Mucosa of rectum (tissue), 2 donors: ENCODE measurements around the gene PCDHA1.

ENCODE experiments used
- H3K27ac ChIP-seq, 2 donors: one replicate each; pipeline ENCODE4 v1.7.0; 2013; ENCODE audit warnings: inconsistent platforms in 2 of 2, low read depth in 2 of 2, low read length in 2 of 2
- H3K27me3 ChIP-seq, 2 donors: one replicate each; pipeline ENCODE4 v1.7.0; 2013; ENCODE audit warnings: low read length in 2 of 2; ENCODE audit not compliant: control insufficient read depth in 2 of 2, insufficient read depth in 2 of 2
- H3K36me3 ChIP-seq, 2 donors: one replicate each; pipeline ENCODE4 v1.7.0; 2013; ENCODE audit warnings: low read length in 2 of 2; ENCODE audit not compliant: control insufficient read depth in 2 of 2, insufficient read depth in 2 of 2
- H3K4me1 ChIP-seq, 2 donors: one replicate each; pipeline ENCODE4 v1.7.0; 2013; ENCODE audit warnings: low read length in 2 of 2, mild to moderate bottlenecking in 1 of 2; ENCODE audit not compliant: control insufficient read depth in 2 of 2, insufficient read depth in 2 of 2
- H3K4me3 ChIP-seq, 2 donors: one replicate each; pipeline ENCODE4 v1.7.0; 2013; ENCODE audit warnings: low read length in 2 of 2
- H3K9ac ChIP-seq, 2 donors: one replicate each; pipeline ENCODE4 v1.7.0; 2013; ENCODE audit warnings: low read length in 2 of 2, low read depth in 1 of 2, mild to moderate bottlenecking in 1 of 2
- H3K9me3 ChIP-seq, 2 donors: one replicate each; pipeline ENCODE4 v1.7.0; 2013; ENCODE audit warnings: low read length in 2 of 2; ENCODE audit not compliant: control insufficient read depth in 2 of 2
- donor health status: healthy.
- donor health status: Normal muscosa, but diverticular disease.

PCDHA1 gene

GRCh38 chr5:140989254-140990020, 203.5 kb downstream of the PCDHA1 start:
- Histone ChIP-seq H3K9ac (no peak overlapping the region), H3K4me3 (no peak overlapping the region), H3K36me3 (no peaks in the 10 kb centered on the region), H3K4me1 (no peaks in the 10 kb centered on the region), H3K9me3 (no peaks in the 10 kb centered on the region), H3K27ac (no peak overlapping the region), H3K27me3 (no peaks in the 10 kb centered on the region)

DNA sequence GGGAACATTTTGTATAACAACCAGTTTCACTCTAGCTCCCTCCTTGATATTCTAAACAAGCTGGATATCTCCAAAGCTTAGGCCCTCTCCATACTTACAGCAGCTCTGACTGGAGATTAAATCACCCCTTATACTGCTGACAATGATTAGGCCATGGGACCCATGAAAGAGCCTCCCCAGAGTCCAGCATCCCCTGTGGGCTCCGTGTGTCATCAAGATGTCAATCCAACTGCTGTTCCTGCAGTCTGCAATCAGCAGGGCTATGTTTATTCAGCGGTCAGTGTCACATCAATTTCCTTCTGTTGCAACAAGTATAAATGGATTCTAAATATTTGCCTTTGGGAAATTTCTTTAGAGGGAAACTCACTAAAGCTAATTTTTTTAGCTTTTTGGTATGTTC, 206.9 kb downstream of the PCDHA1 start:
- Histone ChIP-seq H3K9ac (no peak overlapping the region), H3K4me1 (no peaks in the 10 kb centered on the region), H3K9me3 (no peaks in the 10 kb centered on the region), H3K4me3 (no peak overlapping the region), H3K27me3 (no peaks in the 10 kb centered on the region), H3K36me3 (no peaks in the 10 kb centered on the region), H3K27ac (no peak overlapping the region)

DNA sequence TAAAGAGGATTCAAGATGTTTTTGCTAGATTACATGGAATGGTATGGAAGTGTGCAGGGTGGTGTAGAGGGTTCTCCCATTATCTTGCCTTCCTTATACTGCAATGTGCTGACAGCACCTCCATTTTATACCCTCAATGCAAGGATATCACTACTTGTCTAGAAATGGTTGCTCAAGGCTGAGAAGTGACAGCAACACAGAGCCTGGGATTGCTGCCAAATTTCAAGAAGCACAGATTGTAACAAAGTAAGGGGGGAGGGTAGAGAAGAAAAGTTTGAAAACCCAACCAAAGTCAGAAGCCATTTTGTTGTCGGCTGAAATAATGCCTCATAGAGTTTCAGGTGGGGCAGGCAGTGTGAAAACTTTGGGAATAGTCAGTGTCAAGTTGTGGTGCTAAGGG, 210.1 kb downstream of the PCDHA1 start:
- H3K4me3 ChIP-seq, result no peak overlapping the region
- no peak overlapping the region for H3K27ac ChIP-seq
- H3K9me3 ChIP-seq, result no peaks in the 10 kb centered on the region
- no peak overlapping the region for H3K9ac ChIP-seq
- no peaks in the 10 kb centered on the region for H3K4me1 ChIP-seq
- H3K27me3 ChIP-seq, result no peaks in the 10 kb centered on the region
- H3K36me3 ChIP-seq, result no peaks in the 10 kb centered on the region

GRCh38 chr5:140998921-140999410, 213.0 kb downstream of the PCDHA1 start:
- no peak overlapping the region for H3K4me3 ChIP-seq
- no peaks in the 10 kb centered on the region for H3K36me3 ChIP-seq
- H3K27ac ChIP-seq, result no peak overlapping the region
- H3K27me3 ChIP-seq, result no peaks in the 10 kb centered on the region
- no peak overlapping the region for H3K9ac ChIP-seq
- no peaks in the 10 kb centered on the region for H3K9me3 ChIP-seq
- H3K4me1 ChIP-seq, result no peaks in the 10 kb centered on the region

DNA sequence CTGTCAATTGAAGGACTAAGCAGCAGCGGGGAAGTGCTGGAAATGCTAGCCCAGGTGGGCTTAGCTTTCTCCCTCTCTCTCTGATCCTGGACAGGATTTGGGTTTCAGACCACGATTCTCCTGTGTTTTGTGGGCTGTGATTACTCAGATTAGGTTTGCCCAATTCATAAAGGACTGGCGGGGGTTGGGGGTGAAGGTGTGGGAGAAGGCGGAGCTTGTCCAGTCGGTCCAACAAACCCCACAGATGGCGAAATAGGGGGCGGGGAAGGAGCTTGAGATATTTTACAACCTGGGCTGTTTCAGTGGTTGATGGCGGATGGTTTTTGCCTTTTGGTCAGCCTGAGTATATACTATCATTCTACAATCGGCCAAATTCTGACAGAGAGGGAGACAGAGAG, 215.5 kb downstream of the PCDHA1 start:
- Histone ChIP-seq H3K27ac (no peak overlapping the region), H3K9ac (no peak overlapping the region), H3K9me3 (no peaks in the 10 kb centered on the region), H3K36me3 (no peaks in the 10 kb centered on the region), H3K27me3 (no peaks in the 10 kb centered on the region), H3K4me1 (no peaks in the 10 kb centered on the region), H3K4me3 (peak overlapping the region in 1 of 2 donors; percentile 30)

DNA sequence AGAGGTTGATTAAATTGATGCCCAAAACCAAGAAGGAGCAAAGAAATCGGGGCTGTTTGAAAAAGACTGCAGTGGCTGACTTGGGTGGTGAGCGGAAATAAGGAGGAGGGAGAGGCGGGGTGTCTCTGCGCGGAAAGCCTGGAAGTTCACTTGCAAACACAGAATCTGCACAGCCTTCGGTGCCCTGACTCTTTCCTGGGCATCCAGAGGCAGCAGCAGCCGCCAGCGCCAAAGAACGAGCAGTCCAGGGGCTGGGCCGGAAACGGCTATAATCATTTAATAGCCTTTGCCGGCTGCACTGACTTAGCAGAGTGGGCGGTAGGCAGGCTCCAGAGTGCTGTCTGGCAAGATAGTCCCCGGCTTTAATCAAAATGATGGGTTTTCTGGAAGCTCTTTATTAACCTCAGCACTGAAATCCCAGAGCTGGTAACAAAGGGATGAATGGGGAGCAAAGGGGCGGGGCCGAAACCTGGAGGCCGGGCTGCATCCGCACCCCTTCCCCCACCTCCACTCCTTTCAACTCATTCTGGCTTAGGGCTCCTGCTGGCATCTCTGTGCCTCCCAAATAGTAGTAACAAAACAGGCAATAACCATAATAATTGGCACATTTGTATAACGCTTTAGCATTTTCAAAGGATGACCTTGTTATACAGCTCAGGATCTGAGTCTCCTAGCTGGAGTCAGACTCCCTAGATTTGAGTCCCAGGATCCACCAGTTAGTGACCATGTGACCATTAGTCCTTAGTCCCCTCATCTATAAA, 216.1 kb downstream of the PCDHA1 start:
- H3K36me3 ChIP-seq, result no peaks in the 10 kb centered on the region
- H3K27ac ChIP-seq, result no peak overlapping the region
- no peak overlapping the region for H3K9ac ChIP-seq
- no peaks in the 10 kb centered on the region for H3K4me1 ChIP-seq
- H3K9me3 ChIP-seq, result no peaks in the 10 kb centered on the region
- H3K4me3 ChIP-seq, result peak overlapping the region in 1 of 2 donors; percentile 30
- no peaks in the 10 kb centered on the region for H3K27me3 ChIP-seq

- Histone ChIP-seq H3K27ac (no peak overlapping the region), H3K9me3 (no peaks in the 10 kb centered on the region), H3K4me3 (no peak overlapping the region), H3K27me3 (no peaks in the 10 kb centered on the region), H3K36me3 (no peaks in the 10 kb centered on the region), H3K4me1 (no peaks in the 10 kb centered on the region), H3K9ac (no peak overlapping the region)
Observed at GRCh38 chr5:141002605-141002965, 216.6 kb downstream of the PCDHA1 start.

DNA sequence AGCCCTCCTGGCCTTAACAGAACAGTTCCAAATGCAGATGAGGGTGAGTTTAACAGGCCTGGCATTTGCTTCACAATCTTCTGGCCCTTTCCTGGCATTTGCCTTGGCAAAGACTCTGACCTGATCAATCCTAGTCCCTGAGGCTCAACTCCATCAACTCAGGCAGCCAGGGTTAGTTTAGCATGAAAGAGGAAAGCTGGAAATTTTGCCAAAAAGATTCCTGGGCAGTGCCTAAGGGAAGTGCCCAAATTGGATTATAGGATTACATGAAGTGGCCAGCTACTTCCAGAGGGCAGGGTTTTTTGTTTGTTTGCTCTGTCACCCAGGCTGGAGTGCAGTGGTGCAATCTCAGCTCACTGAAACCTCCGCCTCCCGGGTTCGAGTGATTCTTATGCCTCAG, 217.1 kb downstream of the PCDHA1 start:
- H3K27ac ChIP-seq, result no peak overlapping the region
- no peaks in the 10 kb centered on the region for H3K9me3 ChIP-seq
- H3K36me3 ChIP-seq, result no peaks in the 10 kb centered on the region
- no peaks in the 10 kb centered on the region for H3K27me3 ChIP-seq
- no peak overlapping the region for H3K9ac ChIP-seq
- H3K4me3 ChIP-seq, result no peak overlapping the region
- no peaks in the 10 kb centered on the region for H3K4me1 ChIP-seq

DNA sequence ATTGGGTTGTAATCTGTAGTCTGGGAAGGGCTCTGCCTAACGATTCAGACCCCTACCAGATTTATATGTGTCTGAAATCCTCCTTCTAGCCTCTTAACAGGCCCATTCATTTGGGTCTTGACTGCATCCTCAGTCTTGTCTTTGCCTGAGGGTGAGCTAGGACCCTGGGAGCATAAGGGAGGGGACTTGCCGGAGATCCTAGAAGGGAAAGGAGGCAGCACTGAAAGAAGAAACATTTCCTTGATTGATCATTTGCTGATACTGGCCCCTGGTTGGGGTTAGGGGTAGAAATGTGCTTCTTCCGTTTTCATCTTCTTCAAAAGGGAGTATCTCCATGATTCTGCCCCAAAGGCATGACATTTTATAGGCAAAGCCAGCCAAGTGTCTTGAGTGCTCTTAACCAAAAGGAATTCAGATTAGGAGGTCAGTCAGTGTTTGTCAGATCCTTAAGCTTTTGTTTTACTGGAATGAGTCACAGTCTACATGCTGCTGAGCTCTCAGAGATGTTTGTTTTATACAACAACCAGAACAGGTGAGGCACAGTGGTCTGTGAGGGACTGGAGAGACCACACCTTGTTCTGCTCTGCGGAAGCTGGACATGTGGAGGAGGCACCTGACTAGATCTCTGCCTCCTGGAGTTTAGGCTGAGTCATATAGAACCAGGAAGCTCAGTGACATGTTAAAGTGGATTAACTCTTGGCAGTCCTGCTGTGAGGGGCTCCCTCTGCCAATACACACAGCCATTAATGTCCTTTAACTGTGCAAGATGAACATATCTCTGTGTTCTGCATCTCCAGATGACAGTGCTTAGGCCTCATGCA, 218.1 kb downstream of the PCDHA1 start:
- no peaks in the 10 kb centered on the region for H3K4me1 ChIP-seq
- H3K9ac ChIP-seq, result no peak overlapping the region
- H3K36me3 ChIP-seq, result no peaks in the 10 kb centered on the region
- H3K9me3 ChIP-seq, result no peaks in the 10 kb centered on the region
- no peak overlapping the region for H3K27ac ChIP-seq
- no peaks in the 10 kb centered on the region for H3K27me3 ChIP-seq
- no peak overlapping the region for H3K4me3 ChIP-seq

DNA sequence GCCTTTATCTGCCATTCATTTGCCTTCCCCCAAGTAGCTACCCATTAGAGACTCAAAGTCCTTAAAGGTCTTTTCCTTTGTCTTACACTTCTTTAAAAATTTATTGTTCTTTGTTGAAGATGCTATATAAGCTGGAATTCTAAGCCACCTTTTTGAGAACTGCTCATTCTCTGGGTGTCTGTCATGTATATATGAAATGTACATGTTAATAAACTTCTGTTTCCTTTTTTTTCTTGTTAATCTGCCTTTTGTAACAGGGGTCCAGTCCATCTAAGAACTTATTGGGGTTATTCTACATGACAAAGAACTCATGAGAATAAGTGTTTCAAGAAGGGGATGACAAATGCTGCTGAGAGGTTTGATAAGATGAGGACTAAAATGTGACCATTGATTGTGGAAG, 221.9 kb downstream of the PCDHA1 start:
- no peaks in the 10 kb centered on the region for H3K9me3 ChIP-seq
- no peak overlapping the region for H3K4me3 ChIP-seq
- H3K9ac ChIP-seq, result no peak overlapping the region
- H3K4me1 ChIP-seq, result no peaks in the 10 kb centered on the region
- no peaks in the 10 kb centered on the region for H3K36me3 ChIP-seq
- H3K27me3 ChIP-seq, result no peaks in the 10 kb centered on the region
- H3K27ac ChIP-seq, result no peak overlapping the region
